ENCODE results near the gene FBXL13.
"Not testable (repeated sequence)": the region's sequence is repeated elsewhere in the genome, so short reads cannot be mapped to it uniquely, and the experiment has no call there.

FBXL13 gene

DNA sequence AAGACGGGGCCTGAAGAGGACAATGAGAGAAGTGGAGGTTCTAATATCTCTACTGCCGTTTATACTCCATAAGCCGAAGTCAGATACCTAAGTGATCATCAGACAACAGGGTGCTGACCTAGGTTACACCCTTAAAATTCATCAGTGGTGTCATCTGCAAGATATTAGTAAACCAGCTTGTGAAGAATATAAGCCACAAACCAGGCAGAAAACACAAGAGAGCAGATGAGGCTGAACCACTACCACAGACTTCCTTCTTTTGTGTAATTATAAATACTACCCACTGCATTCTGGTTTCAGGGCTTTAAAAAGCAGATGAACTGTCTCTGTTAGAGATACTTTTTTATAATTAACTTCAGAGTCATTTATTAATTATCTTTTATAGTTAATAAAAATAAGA is 230.7 kb downstream of the FBXL13 start:
- DNase-seq = no peak

- DNase-seq = no peak
These were observed 232.3 kb downstream of the FBXL13 start for GRCh38 chr7:102842284-102842683.

DNA sequence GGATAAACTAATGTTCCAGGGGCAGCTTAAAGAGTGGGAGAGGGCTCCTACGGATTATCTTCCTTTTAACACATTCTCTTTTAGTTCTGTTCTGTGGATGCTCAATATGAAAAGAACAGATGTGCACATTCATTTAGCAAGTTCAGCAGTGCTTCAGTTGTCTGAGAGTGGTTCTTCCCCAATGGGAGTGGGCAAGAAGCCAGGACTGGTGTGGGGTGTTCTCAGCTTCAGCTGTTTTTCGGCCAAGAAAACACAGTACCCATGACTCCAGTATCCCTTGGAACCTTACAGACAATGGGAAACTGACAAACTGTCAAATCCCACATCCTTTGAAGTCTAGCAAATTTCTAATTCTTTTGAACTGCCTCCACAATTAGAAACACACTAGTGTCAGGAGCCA is 233.3 kb downstream of the FBXL13 start:
- DNase-seq = no peak

- no peak for DNase-seq
These were observed 234.2 kb downstream of the FBXL13 start for GRCh38 chr7:102840404-102840803.

DNA sequence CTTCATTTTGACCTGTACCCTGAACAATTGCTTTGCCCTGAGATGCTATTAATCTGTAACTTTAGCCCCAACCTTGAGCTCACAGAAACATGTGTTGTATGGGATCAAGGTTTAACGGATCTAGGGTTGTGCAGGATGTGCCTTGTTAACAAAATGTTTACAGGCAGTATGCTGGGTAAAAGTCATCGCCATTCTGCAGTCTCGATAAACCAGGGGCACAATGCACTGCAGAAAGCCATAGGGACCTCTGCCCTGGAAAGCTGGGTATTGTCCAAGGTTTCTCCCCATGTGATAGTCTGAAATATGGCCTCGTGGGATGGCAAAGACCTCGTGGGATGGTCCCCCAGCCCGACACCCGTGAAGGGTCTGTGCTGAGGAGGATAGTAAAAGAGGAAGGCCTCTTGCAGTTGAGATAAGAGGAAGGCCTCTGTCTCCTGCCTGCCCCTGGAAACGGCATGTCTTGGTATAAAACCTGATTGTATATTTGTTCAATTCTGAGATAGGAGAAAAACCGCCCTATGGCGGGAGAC is 236.0 kb downstream of the FBXL13 start:
- DNase-seq = not testable (repeated sequence)

DNA sequence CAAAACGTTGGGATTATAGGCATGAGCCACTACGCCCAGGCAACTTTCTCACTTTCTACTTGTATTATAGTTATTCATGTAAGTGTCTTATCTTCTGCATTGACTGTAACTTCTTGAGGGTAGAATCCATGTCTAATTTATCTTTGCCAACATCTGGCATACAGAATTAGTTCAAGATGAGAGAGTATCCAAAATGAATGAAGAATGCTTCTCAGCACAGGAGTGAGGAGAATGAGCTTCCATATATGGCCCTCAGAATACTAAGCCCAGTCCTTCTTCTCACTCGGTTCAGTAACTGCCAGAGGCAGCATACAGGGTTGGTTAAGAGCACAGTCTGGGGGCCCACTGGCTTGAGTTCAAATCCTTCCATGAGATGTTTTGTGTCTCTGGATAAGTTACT is 236.8 kb downstream of the FBXL13 start:
- DNase-seq = no peak

- DNase-seq = no peak
These were observed 237.6 kb downstream of the FBXL13 start for GRCh38 chr7:102836977-102837376.

GRCh38 chr7:102836191-102836919 is 238.2 kb downstream of the FBXL13 start:
- no peak for DNase-seq

DNA sequence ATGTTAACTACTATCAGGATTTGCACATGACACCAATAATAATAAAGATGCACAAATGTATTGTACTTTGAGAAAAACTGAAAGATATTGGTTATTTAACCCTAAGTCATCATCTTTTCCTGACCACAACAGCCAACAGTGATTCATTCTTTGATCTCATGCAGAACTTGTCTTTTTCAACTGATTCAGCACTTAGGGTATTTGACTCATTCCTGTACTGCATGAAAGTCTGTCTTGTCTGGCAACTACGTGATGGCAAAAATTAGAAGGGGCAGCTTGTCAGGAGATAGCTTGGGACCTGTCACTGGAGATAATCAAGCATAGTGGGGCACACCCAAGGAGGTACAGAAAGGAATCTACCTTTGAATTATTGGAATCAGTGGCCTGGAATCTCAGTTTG is 239.6 kb downstream of the FBXL13 start:
- peak in 1 of 2 experiments; percentile 40 for DNase-seq

DNA sequence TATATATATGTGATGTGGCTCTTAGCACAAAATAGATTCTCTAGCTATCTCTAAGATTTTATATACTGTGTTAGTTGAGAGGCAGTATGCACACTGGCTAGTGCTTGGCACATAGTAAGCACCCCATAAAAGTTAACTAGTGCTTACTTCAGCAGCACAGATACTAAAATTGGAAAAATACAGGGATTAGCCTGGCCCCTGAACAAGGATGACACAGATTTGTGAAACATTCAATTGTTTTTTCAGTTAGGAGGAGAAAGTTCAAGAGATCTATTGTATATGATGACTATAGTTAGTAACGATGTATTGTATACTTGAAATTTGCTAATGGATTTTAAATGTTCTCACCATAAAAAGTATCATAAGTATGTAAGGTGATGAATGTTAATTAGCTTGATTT is 240.1 kb downstream of the FBXL13 start:
- DNase-seq = no peak

DNA sequence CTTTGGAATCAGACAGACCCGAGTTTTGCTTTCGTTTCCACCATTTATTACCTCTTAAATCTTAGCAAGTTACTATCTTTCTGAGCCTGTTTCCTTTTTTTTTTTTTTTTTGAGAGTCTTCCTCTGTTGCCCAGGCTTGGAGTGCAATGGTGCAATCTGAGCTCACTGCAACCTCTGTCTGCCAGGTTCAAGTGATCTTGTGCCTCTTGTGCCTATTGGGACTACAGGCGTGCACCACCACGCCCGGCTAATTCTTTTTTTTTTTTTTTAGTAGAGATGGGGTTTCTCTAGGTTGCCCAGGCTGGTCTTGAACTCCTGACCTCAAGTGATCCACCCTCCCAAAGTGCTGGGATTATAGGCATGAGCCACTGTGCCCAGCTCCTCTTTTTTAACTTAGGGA is 241.3 kb downstream of the FBXL13 start:
- no peak for DNase-seq

- DNase-seq = no peak
These were observed 241.9 kb downstream of the FBXL13 start for GRCh38 chr7:102832674-102833073.

- no peak for DNase-seq
These were observed 244.4 kb downstream of the FBXL13 start for GRCh38 chr7:102830197-102830596.

DNA sequence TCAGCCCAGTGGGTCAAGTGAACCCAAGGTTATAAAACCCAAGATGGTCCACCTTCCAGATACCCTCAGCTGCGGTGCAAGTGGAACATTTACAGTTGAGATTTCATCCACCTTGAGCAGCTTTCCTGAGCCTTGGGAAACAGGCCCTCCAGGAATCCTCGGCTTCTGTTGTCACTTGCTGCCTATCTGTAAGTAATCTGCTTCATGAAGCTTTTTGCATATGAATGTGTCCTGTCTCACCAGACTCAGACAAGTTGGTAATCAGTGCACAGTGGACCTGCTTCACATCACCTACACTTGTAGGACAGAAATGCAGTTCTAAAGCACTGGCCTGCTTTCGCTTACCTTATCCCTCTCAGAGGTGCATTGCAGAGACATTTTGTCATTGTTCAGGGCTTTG is 245.5 kb downstream of the FBXL13 start:
- DNase-seq = no peak

DNA sequence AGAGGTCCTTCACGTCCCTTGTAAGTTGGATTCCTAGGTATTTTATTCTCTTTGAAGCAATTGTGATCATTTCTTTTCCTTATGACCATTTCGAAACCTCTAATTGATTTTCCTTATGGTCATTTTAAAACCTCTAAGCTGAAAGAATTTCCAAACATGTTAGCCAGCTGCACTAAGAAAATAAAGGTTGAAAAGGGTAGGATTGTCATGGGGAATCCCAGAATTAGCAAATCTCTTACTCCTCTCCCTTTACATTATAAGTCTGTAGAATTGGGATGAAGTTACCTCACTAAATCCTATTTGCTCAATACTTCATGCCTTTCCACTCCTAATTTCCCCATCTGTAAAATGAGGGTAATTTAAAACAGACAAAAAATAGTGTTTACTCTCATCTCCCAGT is 246.3 kb downstream of the FBXL13 start:
- DNase-seq = no peak

GRCh38 chr7:102823390-102824119 is 251.0 kb downstream of the FBXL13 start:
- no peak for DNase-seq

GRCh38 chr7:102821994-102822747 is 252.4 kb downstream of the FBXL13 start:
- DNase-seq = no peak

GRCh38 chr7:102819151-102819550 is 255.4 kb downstream of the FBXL13 start:
- no peak for DNase-seq

DNA sequence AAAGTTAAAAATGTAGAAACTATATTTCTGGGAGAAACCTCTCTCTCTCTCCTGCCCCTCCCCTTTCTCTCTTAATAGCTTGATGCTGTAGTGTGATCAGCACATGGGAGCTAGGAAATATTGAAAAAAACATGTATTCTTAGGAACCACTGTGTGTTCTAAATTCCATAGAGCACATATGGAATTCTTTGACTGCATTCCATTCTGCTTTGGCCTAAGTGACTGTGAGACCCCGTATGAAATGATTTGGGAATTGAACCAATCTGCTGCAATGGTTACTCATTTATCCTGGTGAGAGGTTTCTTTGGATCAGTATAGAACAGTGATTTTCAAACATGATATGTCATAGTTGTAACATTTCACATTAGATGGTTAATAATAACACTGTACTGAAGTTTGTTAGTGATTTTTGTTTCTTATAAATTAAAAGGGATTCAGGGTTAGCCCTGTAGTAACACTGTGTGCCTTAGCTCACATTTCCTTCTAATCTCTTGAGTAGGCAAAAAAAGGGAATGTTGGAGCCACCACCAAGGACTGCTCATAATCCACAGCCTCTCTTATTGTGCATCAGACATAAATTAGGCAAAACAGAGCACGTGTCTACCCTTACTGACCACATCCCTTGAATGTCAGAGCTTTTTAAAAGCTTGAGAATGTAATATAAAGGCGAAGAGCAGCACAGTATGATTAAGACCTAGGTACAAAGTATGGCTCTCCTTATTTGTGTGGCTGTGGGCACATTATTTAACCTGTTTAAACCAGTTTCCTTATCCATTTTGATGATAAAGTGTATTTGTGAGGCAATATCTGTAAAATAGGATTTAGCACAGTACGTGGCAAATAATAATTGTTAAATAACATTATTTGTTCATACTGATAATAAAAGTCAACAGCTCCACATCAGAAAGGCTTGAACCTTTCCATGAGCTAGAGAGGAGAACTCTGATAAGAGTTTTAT is 256.7 kb downstream of the FBXL13 start:
- no peak for DNase-seq

DNA sequence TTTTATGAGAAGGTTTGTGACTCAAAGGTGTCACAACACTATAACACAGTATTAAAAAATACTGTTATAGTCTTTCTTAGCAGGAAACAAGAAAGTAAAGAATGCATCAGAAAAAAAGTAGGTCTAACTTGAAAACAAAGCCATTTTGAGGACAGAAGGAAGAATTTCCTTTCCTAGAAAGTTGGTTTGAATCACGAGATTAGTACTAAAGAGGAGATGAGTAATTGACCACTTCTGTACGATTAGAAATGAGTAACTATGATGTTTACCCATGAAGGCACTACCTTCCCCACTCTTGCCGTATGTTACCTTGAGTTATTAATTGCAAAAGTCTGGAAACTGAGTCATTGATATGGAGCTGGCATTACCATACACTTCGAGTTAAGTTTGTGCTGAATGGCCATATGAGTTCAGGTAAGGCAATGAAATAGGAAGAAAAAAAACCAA is 260.5 kb downstream of the FBXL13 start:
- DNase-seq = no peak

DNA sequence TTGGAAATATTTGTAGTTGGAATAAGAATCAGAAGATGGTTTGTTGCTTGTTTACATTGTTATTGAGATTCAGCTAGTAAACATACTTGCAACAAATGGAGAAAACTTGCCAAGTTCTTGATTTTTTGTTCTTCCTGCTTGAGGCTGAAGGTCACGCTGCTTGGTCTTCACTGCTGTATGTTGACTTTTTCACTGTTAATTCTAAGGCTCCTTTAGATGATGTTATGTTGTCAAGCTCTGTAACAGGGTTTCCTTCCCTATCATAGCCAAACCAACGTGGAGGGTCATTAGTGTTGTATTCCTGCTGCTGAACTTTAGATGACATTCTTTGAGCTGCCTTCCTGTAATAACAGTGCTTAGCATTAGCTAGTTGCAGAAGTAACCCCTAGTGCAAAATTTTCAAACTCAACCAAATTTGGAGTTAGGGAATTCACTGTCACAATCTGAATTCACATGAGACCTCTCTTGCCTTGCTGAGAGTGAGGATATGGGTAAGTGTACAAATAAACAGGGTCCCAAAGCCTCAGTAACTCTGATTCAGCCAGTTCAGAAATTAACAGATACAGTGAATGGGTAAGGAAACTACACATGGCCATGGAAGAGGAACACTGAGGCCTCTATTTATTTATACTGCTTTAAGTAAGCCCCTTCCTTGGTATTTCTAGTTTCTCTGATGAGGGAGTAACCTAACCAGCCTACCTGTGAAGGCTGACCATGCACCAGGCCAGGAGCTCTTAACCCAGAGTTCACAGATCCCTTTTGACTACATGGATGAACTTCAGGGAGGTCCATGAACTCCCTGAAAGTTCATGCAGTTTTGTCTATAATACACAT is 261.2 kb downstream of the FBXL13 start:
- DNase-seq = no peak
